Loucy (cell line): ENCODE results near the gene SSUH2.

Experiments
- EZH2phosphoT487 ChIP-seq: fragments of 200-600 bp; IDR thresholded peaks from 2 replicates; pipeline ENCODE4 v1.6.1; 2018; ENCODE audit warnings: antibody characterized with exemption, mild to moderate bottlenecking, moderate library complexity, borderline replicate concordance
- TF ChIP-seq, protein P1 (sequence below): fragments of 200-600 bp; sonication (generic); conservative IDR thresholded peaks from 2 replicates; pipeline ENCODE4 v1.5.1; 2014; ENCODE audit warnings: mild to moderate bottlenecking, antibody characterized with exemption, low read length

DNA sequence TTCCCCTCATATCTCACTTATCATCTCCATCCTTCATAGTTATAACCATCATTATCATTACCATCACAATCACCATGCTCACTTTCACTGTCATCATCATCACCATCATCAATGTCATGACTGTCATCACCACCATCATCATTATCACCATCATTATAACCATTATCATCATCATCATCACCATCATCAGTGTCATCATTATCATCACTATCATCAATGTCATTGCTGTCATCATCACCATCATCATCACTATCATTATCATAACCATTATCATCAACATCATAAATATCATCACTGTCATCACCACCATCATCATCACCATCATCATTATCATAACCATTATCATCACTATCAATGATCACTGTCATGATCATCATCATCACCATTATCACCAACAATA is 44.1 kb downstream of the SSUH2 start:
- TF ChIP-seq, protein P1, sequence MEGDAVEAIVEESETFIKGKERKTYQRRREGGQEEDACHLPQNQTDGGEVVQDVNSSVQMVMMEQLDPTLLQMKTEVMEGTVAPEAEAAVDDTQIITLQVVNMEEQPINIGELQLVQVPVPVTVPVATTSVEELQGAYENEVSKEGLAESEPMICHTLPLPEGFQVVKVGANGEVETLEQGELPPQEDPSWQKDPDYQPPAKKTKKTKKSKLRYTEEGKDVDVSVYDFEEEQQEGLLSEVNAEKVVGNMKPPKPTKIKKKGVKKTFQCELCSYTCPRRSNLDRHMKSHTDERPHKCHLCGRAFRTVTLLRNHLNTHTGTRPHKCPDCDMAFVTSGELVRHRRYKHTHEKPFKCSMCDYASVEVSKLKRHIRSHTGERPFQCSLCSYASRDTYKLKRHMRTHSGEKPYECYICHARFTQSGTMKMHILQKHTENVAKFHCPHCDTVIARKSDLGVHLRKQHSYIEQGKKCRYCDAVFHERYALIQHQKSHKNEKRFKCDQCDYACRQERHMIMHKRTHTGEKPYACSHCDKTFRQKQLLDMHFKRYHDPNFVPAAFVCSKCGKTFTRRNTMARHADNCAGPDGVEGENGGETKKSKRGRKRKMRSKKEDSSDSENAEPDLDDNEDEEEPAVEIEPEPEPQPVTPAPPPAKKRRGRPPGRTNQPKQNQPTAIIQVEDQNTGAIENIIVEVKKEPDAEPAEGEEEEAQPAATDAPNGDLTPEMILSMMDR, result no peak
- no peak for TF ChIP-seq EZH2phosphoT487
